GM13976 (cell line): ENCODE results near the gene RAX2.
"Not testable (repeated sequence)": the region's sequence is repeated elsewhere in the genome, so short reads cannot be mapped to it uniquely, and the experiment has no call there.

ENCODE experiments used
- DNase-seq: peaks from one replicate; pipeline ENCODE4 v3.0.0; 2012; ENCODE audit warnings: low spot score
- in situ Hi-C: fragments of 300-500 bp; cut with MboI; formaldehyde crosslinking; loops from one replicate; pipeline ENCODE4 v1.12.0; 2022; ENCODE audit warnings: low sequenced_read_pairs, mixed read lengths, inconsistent platforms; ENCODE audit not compliant: unreplicated experiment
- TF ChIP-seq, protein P1 (sequence below): IDR thresholded peaks from 2 replicates; pipeline ENCODE4 v1.5.1; 2012; ENCODE audit warnings: borderline replicate concordance, mild to moderate bottlenecking; ENCODE audit not compliant: insufficient read depth; ENCODE audit errors: extremely low read depth, missing control alignments, control extremely low read depth

Gene RAX2

DNA sequence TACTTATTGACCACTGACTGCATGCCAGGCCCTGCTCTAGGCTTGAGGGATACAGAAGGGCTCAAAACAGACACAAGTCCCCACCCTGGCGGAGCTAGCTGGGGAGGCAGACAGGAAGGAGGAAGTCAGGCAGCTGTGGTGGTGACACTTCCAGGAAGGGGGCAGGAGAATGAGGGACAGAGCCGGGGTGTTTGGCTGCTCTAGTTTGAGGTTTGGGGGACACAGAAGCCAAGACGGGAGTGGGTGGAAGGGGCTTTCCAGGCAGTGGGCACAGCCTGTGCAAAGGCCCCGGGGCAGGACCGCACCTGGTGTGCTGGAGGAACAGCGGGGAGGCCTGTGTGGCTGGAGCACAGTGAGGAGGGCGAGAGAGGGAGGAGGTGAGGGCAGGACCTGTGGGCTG, 5.5 kb downstream of the RAX2 start:
- in situ Hi-C loops, result no loop called here
- TF ChIP-seq, protein P1, sequence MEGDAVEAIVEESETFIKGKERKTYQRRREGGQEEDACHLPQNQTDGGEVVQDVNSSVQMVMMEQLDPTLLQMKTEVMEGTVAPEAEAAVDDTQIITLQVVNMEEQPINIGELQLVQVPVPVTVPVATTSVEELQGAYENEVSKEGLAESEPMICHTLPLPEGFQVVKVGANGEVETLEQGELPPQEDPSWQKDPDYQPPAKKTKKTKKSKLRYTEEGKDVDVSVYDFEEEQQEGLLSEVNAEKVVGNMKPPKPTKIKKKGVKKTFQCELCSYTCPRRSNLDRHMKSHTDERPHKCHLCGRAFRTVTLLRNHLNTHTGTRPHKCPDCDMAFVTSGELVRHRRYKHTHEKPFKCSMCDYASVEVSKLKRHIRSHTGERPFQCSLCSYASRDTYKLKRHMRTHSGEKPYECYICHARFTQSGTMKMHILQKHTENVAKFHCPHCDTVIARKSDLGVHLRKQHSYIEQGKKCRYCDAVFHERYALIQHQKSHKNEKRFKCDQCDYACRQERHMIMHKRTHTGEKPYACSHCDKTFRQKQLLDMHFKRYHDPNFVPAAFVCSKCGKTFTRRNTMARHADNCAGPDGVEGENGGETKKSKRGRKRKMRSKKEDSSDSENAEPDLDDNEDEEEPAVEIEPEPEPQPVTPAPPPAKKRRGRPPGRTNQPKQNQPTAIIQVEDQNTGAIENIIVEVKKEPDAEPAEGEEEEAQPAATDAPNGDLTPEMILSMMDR, result no peak
- DNase-seq, result no peak

DNA sequence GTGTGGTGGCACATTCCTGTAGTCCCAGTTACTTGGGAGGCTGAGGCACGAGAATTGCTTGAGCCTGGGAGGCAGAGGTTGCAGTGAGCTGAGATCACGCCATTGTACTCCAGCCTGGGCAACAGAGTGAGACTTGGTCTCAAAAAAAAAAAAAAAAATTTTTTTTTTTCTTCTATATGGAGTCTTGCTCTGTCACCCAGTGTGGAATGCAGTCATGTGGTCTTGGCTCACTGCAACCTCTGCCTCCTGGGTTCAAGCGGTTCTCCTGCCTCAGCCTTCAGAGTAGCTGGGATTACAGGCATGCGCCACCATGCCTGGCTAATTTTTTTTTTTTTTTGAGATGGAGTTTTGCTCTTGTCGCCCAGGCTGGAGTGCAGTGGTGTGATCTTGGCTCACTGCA, 6.3 kb downstream of the RAX2 start:
- DNase-seq, in situ Hi-C loops: not testable (repeated sequence)

DNA sequence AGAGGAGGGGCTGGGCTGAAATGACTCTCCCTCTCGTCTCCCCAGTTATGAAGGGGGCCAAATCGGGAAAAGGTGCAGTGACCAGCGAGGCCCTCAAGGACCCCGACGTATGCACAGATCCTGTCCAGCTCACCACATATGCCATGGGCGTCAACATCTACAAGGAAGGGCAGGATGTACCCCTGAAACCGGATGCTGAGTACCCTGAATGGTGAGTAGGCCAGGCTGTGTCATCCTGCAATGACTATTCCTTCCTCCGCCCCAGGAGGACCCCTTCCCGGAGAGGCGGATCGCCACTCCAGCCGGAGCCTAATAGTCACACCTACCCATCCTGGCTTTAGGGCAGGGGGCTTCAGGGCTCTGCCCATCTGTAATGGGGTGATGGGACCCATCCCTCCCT, 6.9 kb downstream of the RAX2 start:
- TF ChIP-seq, protein P1, result no peak
- DNase-seq, result no peak
- in situ Hi-C loops, result no loop called here

DNA sequence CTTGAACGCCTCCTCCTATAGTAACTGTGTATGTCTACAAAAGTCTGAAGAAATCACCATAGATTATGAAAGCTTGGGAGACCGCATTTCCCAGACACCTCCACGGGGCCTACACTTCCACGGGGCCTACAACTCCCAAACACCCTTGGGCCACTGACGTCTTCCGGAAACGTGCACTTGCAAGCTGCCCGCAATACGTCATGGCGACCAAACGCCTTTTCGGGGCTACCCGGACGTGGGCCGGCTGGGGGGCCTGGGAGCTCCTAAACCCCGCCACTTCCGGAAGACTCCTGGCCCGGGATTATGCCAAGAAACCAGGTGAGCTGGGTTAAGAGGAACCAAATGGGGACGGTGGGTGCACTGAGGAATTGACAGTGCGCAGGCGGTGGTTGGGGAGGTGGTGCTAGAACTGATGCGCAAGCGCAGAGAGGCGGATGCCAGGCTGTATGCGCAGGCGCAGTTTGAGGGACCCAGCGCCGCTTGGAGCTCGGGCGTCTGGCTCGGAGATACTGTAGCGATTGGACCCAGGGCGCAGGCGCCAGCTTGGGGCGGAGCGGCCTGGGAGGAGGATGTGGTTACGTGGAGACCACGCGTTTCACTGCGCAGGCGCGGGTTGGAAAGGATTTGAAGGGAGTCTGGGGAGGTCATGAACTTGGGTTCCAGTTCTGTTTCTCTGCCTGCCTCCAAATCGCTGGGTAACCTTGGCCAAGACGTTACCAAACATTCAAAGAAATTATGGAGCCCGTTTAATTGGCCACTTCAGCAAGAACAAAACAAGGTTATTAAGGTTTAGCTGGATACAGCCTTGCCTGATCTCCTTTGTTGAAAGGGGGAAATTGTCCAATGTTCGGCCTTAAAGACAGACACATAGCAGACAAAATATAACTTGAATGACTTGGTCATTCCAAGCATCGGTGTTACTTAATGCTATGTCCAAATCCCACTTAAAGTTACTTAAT, 9.2 kb downstream of the RAX2 start, which contains the start of gene MRPL54:
Gene MRPL54, plus strand, starts transcription at position 182 of the 959 bp plus-strand sequence. Its CDS starts 19 bp downstream, at position 201.
- in situ Hi-C loops, result no loop called here
- peak; percentile 99 for DNase-seq
- TF ChIP-seq, protein P1, result no peak

DNA sequence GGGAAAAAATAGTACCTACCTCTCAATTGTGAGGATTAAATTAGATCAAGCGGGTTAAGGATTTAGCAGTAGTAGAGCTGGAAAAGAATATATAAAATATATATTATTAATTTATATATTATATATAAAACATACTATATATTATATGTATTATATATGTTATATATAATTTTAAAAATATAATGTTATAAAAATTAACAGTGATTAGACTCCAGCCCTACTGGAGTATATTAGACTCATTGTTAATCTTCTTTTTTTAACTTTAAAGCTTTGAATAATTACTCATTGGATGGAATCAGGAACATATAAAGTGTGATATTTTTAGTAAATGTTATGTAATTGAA, 9.9 kb downstream of the RAX2 start:
- in situ Hi-C loops, result no loop called here
- TF ChIP-seq, protein P1, result no peak
- DNase-seq, result no peak

DNA sequence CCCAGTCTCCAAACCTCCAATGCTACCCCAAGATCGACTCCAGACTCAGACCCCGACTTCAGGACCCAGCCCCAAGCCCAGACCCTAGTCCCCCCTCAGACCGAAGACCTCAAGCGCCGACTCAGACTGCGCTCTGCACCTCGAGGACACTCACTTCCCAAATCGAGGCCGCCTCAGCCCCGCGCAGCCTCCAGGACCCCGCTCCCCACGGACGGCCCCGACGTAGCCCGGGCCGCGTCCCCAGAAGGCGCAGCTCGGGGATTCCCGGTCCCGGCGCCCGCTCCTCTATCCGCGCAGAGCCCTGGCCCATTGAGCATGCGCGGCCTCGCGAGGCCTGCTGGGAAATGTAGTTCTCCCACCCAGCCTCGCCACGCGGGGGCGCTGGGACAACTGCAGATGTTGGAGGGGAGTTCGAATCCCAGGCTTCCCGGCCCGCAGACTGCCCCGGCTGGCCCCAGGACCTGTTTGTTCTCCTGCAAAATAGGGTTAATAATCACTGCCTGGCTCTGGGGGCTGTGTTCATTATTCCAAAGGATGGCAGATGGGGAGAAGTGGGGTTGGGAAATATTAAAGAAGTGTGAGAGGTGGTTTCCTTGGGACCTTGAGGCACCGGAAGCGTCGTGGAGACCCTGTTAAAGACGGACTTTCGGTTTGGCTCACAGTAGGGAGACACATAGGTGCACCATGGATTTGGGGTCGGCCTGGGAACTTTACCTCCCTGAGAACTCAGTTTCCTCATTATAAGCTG, 10.5 kb downstream of the RAX2 start, which contains the start of gene APBA3:
Gene APBA3, minus strand, starts transcription at position 311 of the 748 bp plus-strand sequence. CDS start 1,428 bp downstream, outside the sequence.
- DNase-seq, result peak; percentile 98
- TF ChIP-seq, protein P1, result peak; percentile 84
- in situ Hi-C loops, result no loop called here

DNA sequence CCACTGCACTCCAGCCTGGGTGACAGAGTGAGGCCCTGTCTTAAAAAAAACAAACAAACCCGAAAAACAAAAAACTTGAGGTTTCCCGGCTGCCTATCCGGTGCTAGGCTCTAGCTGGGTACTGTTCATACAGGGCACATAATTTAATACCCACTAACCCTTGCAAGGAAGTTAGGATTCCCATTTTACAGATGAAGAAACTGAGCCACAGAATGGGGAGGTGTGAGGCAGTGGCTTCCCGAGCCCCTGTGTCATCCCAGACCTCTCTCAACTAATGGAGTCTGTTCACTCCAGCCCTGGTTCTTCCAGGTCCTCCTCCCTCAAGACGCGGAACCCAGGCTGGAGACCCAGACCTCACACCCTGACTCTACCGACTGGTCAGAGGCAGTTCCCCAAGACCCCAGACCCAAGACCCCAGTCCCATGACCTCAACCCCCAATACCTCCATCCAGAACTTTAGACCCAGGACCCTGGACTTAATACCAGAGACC, 11.1 kb downstream of the RAX2 start:
- in situ Hi-C loops, result no loop called here
- TF ChIP-seq, protein P1, result no peak
- DNase-seq, result no peak
